CD4-positive, alpha-beta T cell treated with Interferon gamma for 1 hour (primary cell): ENCODE results near the gene LRRC73.
"Not testable (repeated sequence)": the region's sequence is repeated elsewhere in the genome, so short reads cannot be mapped to it uniquely, and the experiment has no call there.

ENCODE experiments used
- DNase-seq: peaks from one replicate; pipeline ENCODE4 v3.0.0-alpha.2; 2020

LRRC73 gene

GRCh38 chr6:43459535-43459934 lies 50.6 kb downstream of the LRRC73 start:
- DNase-seq = no peak

GRCh38 chr6:43458154-43458553 lies 52.0 kb downstream of the LRRC73 start:
- DNase-seq = not testable (repeated sequence)

GRCh38 chr6:43457643-43458042 lies 52.5 kb downstream of the LRRC73 start:
- DNase-seq = no peak
